HK-2 (cell line): ENCODE data around the gene TRPM2.
"Not testable (repeated sequence)": the region's sequence is repeated elsewhere in the genome, so short reads cannot be mapped to it uniquely, and the experiment has no call there.

Source experiments
- DNase-seq: peaks from one replicate; pipeline ENCODE4 v3.0.0-alpha.2; 2018; ENCODE audit not compliant: unreplicated experiment

Gene TRPM2

GRCh38 chr21:44415073-44416025 lies 61.9 kb downstream of the TRPM2 start:
- no peak for DNase-seq

- DNase-seq: no peak
Measured at GRCh38 chr21:44416193-44416592, 62.8 kb downstream of the TRPM2 start.

GRCh38 chr21:44417621-44418107 lies 64.2 kb downstream of the TRPM2 start:
- not testable (repeated sequence) for DNase-seq

- DNase-seq: no peak
Measured at GRCh38 chr21:44418108-44418875, 64.9 kb downstream of the TRPM2 start.

GRCh38 chr21:44418876-44419230 lies 65.4 kb downstream of the TRPM2 start:
- DNase-seq: no peak

GRCh38 chr21:44419679-44420078 lies 66.3 kb downstream of the TRPM2 start:
- DNase-seq: no peak

- no peak for DNase-seq
Measured at GRCh38 chr21:44420416-44421205, 67.2 kb downstream of the TRPM2 start.

GRCh38 chr21:44421901-44422840 lies 68.8 kb downstream of the TRPM2 start:
- DNase-seq: no peak

GRCh38 chr21:44423312-44423821 lies 69.9 kb downstream of the TRPM2 start:
- DNase-seq: no peak

- no peak for DNase-seq
Measured at GRCh38 chr21:44423941-44424607, 70.7 kb downstream of the TRPM2 start.

GRCh38 chr21:44424608-44425306 lies 71.3 kb downstream of the TRPM2 start:
- DNase-seq: no peak

- no peak for DNase-seq
Measured at GRCh38 chr21:44425307-44425894, 72.0 kb downstream of the TRPM2 start.

GRCh38 chr21:44425895-44426662 lies 72.7 kb downstream of the TRPM2 start:
- no peak for DNase-seq

GRCh38 chr21:44426663-44427191 lies 73.3 kb downstream of the TRPM2 start:
- DNase-seq: no peak

GRCh38 chr21:44427241-44428120 lies 74.1 kb downstream of the TRPM2 start:
- no peak for DNase-seq

GRCh38 chr21:44428281-44428960 lies 75.0 kb downstream of the TRPM2 start:
- no peak for DNase-seq
